Measurements from ENCODE around the gene CTRB1. TPM values are rescaled to one million over a fixed set of nuclear protein-coding genes. Genes with fewer than 3 reads are reported as not detected.

Gene CTRB1
- total RNA-seq, 3 donors from 2014 or later: 0.67 to 0.76 TPM; not detected in 1

DNA sequence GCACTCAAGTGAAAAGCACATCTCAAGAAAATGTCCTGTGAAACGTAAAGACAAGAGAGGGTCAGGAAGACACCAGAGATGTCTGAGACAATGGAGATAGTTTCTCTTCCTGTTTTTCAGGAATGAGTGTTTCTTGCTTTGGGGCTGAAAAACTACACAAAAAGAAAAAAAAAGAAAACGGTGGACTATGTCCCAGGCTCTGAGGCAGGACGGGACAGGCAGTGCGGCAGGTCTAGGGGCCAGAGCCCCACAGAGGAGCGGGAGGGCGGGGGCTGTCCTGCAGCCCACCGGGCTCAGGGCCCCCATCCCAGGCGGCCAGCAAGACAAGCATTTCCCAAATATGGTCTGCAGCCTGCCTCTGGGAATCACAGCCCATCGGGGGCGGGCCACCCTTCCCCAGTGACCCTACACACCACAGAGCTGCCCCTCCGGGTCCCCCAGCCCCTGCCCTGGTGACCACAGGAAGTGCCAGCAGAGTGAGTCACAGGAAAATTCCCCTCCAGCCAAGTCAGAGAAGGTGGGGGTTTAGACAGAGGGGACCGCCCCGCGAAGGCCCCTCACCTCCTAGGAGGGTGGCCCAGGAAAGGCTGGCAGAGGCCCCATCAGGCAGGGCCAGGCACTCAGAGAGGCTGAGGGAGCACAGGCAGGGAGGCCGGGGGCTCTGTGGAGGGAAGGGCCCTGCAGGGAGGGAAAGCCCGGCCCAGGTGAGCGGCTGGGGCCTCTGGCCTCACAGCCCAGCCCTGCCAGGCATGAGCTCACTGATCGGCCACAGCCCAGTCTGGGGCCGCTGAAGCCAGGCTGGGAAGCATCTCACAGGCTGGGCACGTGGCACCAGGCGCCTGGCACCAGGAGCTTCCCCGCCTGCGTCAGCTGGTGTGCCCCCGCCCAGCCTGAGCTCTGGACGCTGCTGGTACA, 26.3 kb downstream of the CTRB1 start:
- ATAC-seq: peak; percentile 62
- Histone ChIP-seq H3K4me3 (no peak overlapping the region), H3K9me3 (no peaks in the 10 kb centered on the region), H3K36me3 (ENCODE audit: low read depth) (peaks cover 5% of the 10 kb centered on the region), H3K4me1 (ENCODE audit: low read depth) (peaks cover 48% of the 10 kb centered on the region)
- TF ChIP-seq, protein P1, sequence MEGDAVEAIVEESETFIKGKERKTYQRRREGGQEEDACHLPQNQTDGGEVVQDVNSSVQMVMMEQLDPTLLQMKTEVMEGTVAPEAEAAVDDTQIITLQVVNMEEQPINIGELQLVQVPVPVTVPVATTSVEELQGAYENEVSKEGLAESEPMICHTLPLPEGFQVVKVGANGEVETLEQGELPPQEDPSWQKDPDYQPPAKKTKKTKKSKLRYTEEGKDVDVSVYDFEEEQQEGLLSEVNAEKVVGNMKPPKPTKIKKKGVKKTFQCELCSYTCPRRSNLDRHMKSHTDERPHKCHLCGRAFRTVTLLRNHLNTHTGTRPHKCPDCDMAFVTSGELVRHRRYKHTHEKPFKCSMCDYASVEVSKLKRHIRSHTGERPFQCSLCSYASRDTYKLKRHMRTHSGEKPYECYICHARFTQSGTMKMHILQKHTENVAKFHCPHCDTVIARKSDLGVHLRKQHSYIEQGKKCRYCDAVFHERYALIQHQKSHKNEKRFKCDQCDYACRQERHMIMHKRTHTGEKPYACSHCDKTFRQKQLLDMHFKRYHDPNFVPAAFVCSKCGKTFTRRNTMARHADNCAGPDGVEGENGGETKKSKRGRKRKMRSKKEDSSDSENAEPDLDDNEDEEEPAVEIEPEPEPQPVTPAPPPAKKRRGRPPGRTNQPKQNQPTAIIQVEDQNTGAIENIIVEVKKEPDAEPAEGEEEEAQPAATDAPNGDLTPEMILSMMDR (IDR thresholded peaks at IDR 0.05): no peak
- DNase-seq: peak; percentile 55 to 86 (median 69)
- intact Hi-C loops (cut with DNase I, micrococcal nuclease): no loop called here

DNA sequence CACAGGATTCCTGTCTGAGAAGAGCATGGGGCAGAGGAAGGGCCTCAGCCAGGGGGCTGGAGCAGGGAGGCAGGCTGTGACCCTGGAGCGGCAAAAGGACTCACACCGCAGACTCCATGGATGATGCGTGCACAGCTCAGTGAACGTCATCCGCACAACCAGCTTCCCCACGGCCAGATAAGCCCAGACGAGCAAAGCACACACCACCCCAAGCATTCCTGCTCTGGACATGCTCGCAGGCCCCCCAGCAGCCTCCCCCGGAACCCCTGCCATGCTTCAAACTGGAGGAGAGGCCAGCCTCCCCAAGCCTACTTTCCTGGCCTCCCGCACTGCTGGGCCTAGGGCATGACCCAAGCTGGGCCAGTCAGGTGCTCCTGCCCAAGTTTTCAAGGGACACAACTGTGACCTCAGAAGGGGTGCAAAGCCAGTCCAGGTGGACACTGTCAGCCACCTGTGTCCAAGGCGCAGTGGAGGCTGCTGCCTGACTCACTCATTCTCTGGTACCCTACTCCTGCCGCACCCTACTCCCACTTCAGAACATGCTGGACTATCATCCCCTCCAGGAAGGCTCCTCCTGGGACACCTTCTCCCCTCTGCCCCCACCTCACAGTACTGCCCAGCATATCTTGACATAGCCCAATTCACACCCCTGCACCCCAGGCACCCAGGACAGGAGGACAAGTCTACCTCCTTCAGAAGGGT, 27.9 kb downstream of the CTRB1 start:
- Histone ChIP-seq H3K36me3 (ENCODE audit: low read depth) (peaks cover 5% of the 10 kb centered on the region), H3K9me3 (no peaks in the 10 kb centered on the region), H3K4me1 (ENCODE audit: low read depth) (peaks cover 50% of the 10 kb centered on the region), H3K4me3 (no peak overlapping the region)
- intact Hi-C loops (cut with DNase I, micrococcal nuclease): no loop called here
- TF ChIP-seq, protein P1 (IDR thresholded peaks at IDR 0.05): no peak
- DNase-seq (peak in 1 of 3 donors; percentile 45), ATAC-seq (no peak)

DNA sequence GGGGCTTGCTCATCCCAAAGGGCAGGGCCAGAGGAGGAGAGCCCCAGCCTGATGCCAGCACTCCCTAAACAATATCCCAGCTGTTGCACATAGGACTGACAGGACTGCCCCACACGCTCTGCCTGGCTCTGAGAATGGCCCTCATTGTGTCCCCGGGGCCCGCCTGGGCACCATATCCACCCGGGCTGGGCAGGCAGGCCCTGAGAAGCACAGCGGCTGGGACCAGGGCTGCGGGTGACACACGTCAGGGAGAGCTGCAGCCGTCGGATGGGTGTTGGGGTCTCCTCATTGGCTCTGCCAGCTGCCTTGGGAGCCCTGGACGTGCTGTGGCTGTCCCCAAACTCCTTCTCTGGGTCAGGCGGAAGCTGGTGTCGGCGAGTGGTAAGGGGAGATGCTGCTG, 28.5 kb downstream of the CTRB1 start:
- peak in 1 of 3 donors; percentile 47 for DNase-seq
- ATAC-seq: no peak
- Histone ChIP-seq H3K9me3 (no peaks in the 10 kb centered on the region), H3K4me3 (no peak overlapping the region), H3K4me1 (ENCODE audit: low read depth) (peaks cover 55% of the 10 kb centered on the region), H3K36me3 (ENCODE audit: low read depth) (peaks cover 4% of the 10 kb centered on the region)
- TF ChIP-seq, protein P1 (IDR thresholded peaks at IDR 0.05): no peak
- intact Hi-C loops (cut with DNase I, micrococcal nuclease): no loop called here

DNA sequence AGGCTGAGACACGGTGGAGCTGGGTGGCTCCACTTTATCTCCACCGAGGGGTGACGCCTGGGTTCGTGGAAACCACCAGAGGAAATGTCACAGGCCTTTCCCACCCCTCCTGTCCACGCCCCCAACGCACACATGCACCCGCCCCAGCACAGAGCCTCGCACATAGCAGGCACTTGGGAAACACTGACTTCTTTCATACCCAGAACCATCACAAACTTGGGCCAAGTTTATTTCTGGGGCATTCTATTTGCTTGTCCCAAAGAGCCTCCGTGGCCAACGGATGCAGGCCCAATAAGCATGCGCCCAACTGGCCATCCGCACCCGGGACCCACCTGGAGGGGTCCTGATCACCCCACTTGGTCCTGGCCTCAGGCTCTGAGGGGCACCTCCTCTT, 29.4 kb downstream of the CTRB1 start:
- ATAC-seq: no peak
- intact Hi-C loops (cut with DNase I, micrococcal nuclease): no loop called here

More for the DNA sequence above, 29.4 kb downstream of the CTRB1 start:
- no peaks in the 10 kb centered on the region for H3K9me3 ChIP-seq
- no peaks in the 10 kb centered on the region for H3K36me3 ChIP-seq (ENCODE audit: low read depth)
- H3K4me1 ChIP-seq (ENCODE audit: low read depth): peaks cover 62% of the 10 kb centered on the region
- DNase-seq: peak in 1 of 3 donors; percentile 60
- TF ChIP-seq, protein P1 (IDR thresholded peaks at IDR 0.05): no peak
- no peak overlapping the region for H3K4me3 ChIP-seq

Data from mucosa of descending colon (tissue), 3 donors.